ENCODE results near the gene AHSP.
"Not testable (repeated sequence)": the region's sequence is repeated elsewhere in the genome, so short reads cannot be mapped to it uniquely, and the experiment has no call there.

AHSP gene

GRCh38 chr16:31532120-31532519 lies 4.4 kb downstream of the AHSP start:
- DNase-seq, result no peak

- DNase-seq, result no peak
These were observed 5.2 kb downstream of the AHSP start for GRCh38 chr16:31532896-31533295.

GRCh38 chr16:31535737-31536136 lies 8.0 kb downstream of the AHSP start:
- DNase-seq, result peak; percentile 5

- no peak for DNase-seq
These were observed 9.2 kb downstream of the AHSP start for GRCh38 chr16:31536804-31537361.

- no peak for DNase-seq
These were observed 9.9 kb downstream of the AHSP start for GRCh38 chr16:31537362-31538242.

- DNase-seq, result not testable (repeated sequence)
These were observed 10.5 kb downstream of the AHSP start for GRCh38 chr16:31538243-31538598.

GRCh38 chr16:31539762-31540161 lies 12.1 kb downstream of the AHSP start:
- not testable (repeated sequence) for DNase-seq

- no peak for DNase-seq
These were observed 15.1 kb downstream of the AHSP start for GRCh38 chr16:31542763-31543162.

GRCh38 chr16:31561426-31562233 lies 33.9 kb downstream of the AHSP start:
- no peak for DNase-seq

GRCh38 chr16:31568577-31569359 lies 41.1 kb downstream of the AHSP start:
- no peak for DNase-seq

- DNase-seq, result no peak
These were observed 41.6 kb downstream of the AHSP start for GRCh38 chr16:31569360-31569717.

GRCh38 chr16:31572821-31573220 lies 45.1 kb downstream of the AHSP start:
- no peak for DNase-seq

- not testable (repeated sequence) for DNase-seq
These were observed 46.5 kb downstream of the AHSP start for GRCh38 chr16:31574159-31574558.

- DNase-seq, result no peak
These were observed 49.7 kb downstream of the AHSP start for GRCh38 chr16:31577411-31577810.

All from KG1 (cell line).